ENCODE data around the gene FARS2. TPM values are rescaled to one million over a fixed set of nuclear protein-coding genes. Genes with fewer than 3 reads are reported as not detected.

Gene FARS2
- total and polyA plus RNA-seq, 7 experiments from 2014 or later: 16.2 to 28.1 (median 20.8) TPM

DNA sequence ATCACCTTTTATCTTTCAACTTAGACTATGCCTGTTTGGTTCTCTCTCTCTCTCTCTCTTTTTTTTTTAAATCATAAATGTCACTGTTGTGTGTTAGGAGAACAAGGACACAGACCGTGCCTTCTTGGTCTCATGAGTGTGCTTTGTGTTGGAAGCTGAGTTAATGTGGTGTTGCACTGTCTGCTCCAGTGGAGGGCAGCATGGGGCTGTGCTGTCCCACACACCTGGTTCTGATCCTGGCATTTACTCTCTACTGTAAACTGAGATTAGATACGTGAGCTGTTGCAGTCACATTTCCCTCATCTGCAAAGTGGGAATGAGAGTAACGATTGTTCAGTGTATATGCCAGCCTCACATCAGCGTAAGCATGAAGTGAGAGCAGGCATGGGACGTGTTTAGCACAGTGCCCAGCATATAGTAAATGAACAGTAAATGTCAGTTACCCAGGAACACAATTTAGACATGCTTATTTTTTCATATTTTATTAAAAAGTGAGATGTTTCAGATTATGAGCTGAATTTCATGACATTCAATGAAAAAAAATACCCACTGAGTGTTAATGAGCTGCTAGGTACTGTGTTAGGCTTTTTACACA lies 161.1 kb downstream of the FARS2 start:
- Mint-ChIP-seq H3K4me1 (peaks cover 0 to 47% (median 24%) of the 10 kb centered on the region in 7 donors), H3K4me3 (no peak overlapping the region), H3K27ac (no peak overlapping the region), H3K36me3 (peaks cover 1 to 45% (median 35%) of the 10 kb centered on the region in 5 donors), H3K9me3 (peaks cover 0 to 10% (median 5%) of the 10 kb centered on the region in 11 donors), H3K27me3 (no peaks in the 10 kb centered on the region)
- no peaks in the 10 kb centered on the region for H3K4me1 ChIP-seq (ENCODE audit: control insufficient read depth in 2 of 2, insufficient read depth in 2 of 2, low read length in 2 of 2)
- DNase-seq (peak in 4 of 9 donors; percentile 3 to 30 (median 4)), ATAC-seq (no peak)
- H3K27me3 ChIP-seq (ENCODE audit: control insufficient read depth in 2 of 2, insufficient read depth in 2 of 2, low read length in 2 of 2): no peaks in the 10 kb centered on the region
- intact Hi-C loops (cut with micrococcal nuclease): loop anchor here in 1 of 2 donors (1.0 kb wide), 1 partner anchor 1125 kb away; no protein-coding TSS in a partner anchor
- H3K9me3 ChIP-seq (ENCODE audit: control insufficient read depth in 2 of 3, low read length in 3 of 3): no peaks in the 10 kb centered on the region
- ChIA-PET CTCF (interaction anchor here (0.6 to 1.9 kb wide), 5 partner anchors 284 to 1130 kb away, joined by 3 to 6 read pairs (median 3); no protein-coding TSS in a partner anchor), POLR2A (interaction anchor here (0.7 kb wide), 1 partner anchor 21 kb away, joined by 3 read pairs; no protein-coding TSS in a partner anchor)
- H3K36me3 ChIP-seq (ENCODE audit: control insufficient read depth in 2 of 3, insufficient read depth in 3 of 3, low read length in 3 of 3): no peaks in the 10 kb centered on the region
- H3K4me3 ChIP-seq (ENCODE audit: low read length): no peak overlapping the region
- no peak overlapping the region for H3K27ac ChIP-seq (ENCODE audit: low read depth, low read length)

DNA sequence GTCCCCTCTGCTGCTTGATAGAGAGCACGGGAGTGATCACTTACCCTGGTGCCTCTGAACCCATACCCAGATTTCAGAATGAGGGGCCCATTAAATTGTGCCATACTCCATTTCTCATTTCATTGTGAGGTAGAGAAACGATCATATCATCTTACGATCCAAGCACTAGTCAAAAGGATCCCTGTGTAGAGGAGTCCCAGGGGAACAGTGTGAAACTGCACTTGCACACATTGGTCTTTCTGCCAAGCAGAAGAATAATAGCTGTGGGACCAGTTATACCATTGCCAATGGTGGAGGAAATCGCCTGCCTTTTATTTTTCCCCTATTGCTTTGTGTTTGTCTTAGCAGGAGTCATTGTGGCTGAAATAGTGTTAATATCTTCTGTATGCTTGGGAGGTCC lies 161.9 kb downstream of the FARS2 start:
- DNase-seq (no peak), ATAC-seq (no peak)
- Histone ChIP-seq H3K36me3 (ENCODE audit: control insufficient read depth in 2 of 3, insufficient read depth in 3 of 3, low read length in 3 of 3) (no peaks in the 10 kb centered on the region), H3K4me1 (ENCODE audit: control insufficient read depth in 2 of 2, insufficient read depth in 2 of 2, low read length in 2 of 2) (no peaks in the 10 kb centered on the region), H3K27me3 (ENCODE audit: control insufficient read depth in 2 of 2, insufficient read depth in 2 of 2, low read length in 2 of 2) (no peaks in the 10 kb centered on the region), H3K27ac (ENCODE audit: low read depth, low read length) (no peak overlapping the region), H3K9me3 (ENCODE audit: control insufficient read depth in 2 of 3, low read length in 3 of 3) (no peaks in the 10 kb centered on the region), H3K4me3 (ENCODE audit: low read length) (no peak overlapping the region)
- Mint-ChIP-seq H3K27ac (no peak overlapping the region), H3K4me1 (peaks cover 0 to 47% (median 24%) of the 10 kb centered on the region in 7 donors), H3K36me3 (peaks cover 0 to 41% (median 27%) of the 10 kb centered on the region in 5 donors), H3K4me3 (no peak overlapping the region), H3K27me3 (no peaks in the 10 kb centered on the region), H3K9me3 (peaks cover 0 to 2% (median 0%) of the 10 kb centered on the region in 11 donors)
- ChIA-PET POLR2A (no interaction called here), CTCF (interaction anchor here (0.6 to 1.9 kb wide), 3 partner anchors 283 to 1124 kb away, joined by 3 to 6 read pairs (median 4); no protein-coding TSS in a partner anchor)
- intact Hi-C loops (cut with micrococcal nuclease): no loop called here

- ChIA-PET CTCF (no interaction called here), POLR2A (no interaction called here)
- Histone ChIP-seq H3K4me3 (ENCODE audit: low read length) (no peak overlapping the region), H3K27me3 (ENCODE audit: control insufficient read depth in 2 of 2, insufficient read depth in 2 of 2, low read length in 2 of 2) (no peaks in the 10 kb centered on the region), H3K27ac (ENCODE audit: low read depth, low read length) (no peak overlapping the region), H3K9me3 (ENCODE audit: control insufficient read depth in 2 of 3, low read length in 3 of 3) (no peaks in the 10 kb centered on the region), H3K4me1 (ENCODE audit: control insufficient read depth in 2 of 2, insufficient read depth in 2 of 2, low read length in 2 of 2) (no peaks in the 10 kb centered on the region), H3K36me3 (ENCODE audit: control insufficient read depth in 2 of 3, insufficient read depth in 3 of 3, low read length in 3 of 3) (no peaks in the 10 kb centered on the region)
- ATAC-seq: no peak
- intact Hi-C loops (cut with micrococcal nuclease): no loop called here
- Mint-ChIP-seq H3K36me3 (peaks cover 0 to 35% (median 12%) of the 10 kb centered on the region in 5 donors), H3K27me3 (no peaks in the 10 kb centered on the region), H3K4me1 (peaks cover 0 to 47% (median 22%) of the 10 kb centered on the region in 7 donors), H3K9me3 (no peaks in the 10 kb centered on the region), H3K4me3 (no peak overlapping the region), H3K27ac (peak overlapping the region in 1 of 9 donors; percentile 20)
- no peak for DNase-seq
Observed at GRCh38 chr6:5424726-5425125, 163.4 kb downstream of the FARS2 start.

DNA sequence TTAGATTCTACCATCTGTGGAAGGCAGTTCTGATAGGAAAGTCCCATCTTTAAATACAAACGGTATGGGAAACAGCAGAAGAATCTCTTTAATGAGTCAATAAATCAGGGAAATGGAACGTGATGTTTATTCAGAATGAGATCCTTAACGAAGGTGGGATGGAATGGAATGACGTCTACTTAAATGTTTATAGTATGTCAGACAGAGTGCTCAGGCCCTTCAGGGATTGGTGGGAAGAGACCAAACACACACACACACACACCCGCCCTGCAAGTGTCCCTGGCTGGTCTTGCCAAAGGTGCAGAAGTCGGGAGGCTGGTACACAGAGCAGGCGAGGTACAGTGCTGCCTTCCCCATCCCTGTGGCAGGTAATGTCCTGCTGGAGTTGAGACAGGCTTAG lies 164.0 kb downstream of the FARS2 start:
- H3K9me3 Mint-ChIP-seq: no peaks in the 10 kb centered on the region
- Histone ChIP-seq H3K9me3 (ENCODE audit: control insufficient read depth in 2 of 3, low read length in 3 of 3) (no peaks in the 10 kb centered on the region), H3K4me3 (ENCODE audit: low read length) (no peak overlapping the region), H3K27ac (ENCODE audit: low read depth, low read length) (no peak overlapping the region), H3K27me3 (ENCODE audit: control insufficient read depth in 2 of 2, insufficient read depth in 2 of 2, low read length in 2 of 2) (no peaks in the 10 kb centered on the region), H3K36me3 (ENCODE audit: control insufficient read depth in 2 of 3, insufficient read depth in 3 of 3, low read length in 3 of 3) (no peaks in the 10 kb centered on the region), H3K4me1 (ENCODE audit: control insufficient read depth in 2 of 2, insufficient read depth in 2 of 2, low read length in 2 of 2) (no peaks in the 10 kb centered on the region)
- ChIA-PET POLR2A (interaction anchor here (0.6 kb wide), 1 partner anchor 296 kb away, joined by 5 read pairs; no protein-coding TSS in a partner anchor), CTCF (no interaction called here)
- peaks cover 0 to 31% (median 7%) of the 10 kb centered on the region in 5 donors for H3K36me3 Mint-ChIP-seq
- ATAC-seq (no peak), DNase-seq (no peak)
- no peaks in the 10 kb centered on the region for H3K27me3 Mint-ChIP-seq
- intact Hi-C loops (cut with micrococcal nuclease): no loop called here
- no peak overlapping the region for H3K4me3 Mint-ChIP-seq
- peaks cover 0 to 47% (median 22%) of the 10 kb centered on the region in 7 donors for H3K4me1 Mint-ChIP-seq
- no peak overlapping the region for H3K27ac Mint-ChIP-seq

- H3K4me1 ChIP-seq (ENCODE audit: control insufficient read depth in 2 of 2, insufficient read depth in 2 of 2, low read length in 2 of 2): no peaks in the 10 kb centered on the region
- Mint-ChIP-seq H3K4me3 (no peak overlapping the region), H3K9me3 (no peaks in the 10 kb centered on the region), H3K27ac (no peak overlapping the region), H3K36me3 (peaks cover 0 to 35% (median 7%) of the 10 kb centered on the region in 5 donors), H3K27me3 (no peaks in the 10 kb centered on the region), H3K4me1 (peaks cover 0 to 47% (median 22%) of the 10 kb centered on the region in 7 donors)
- ChIA-PET CTCF (interaction anchor here (0.6 kb wide), 1 partner anchor 629 kb away, joined by 3 read pairs; no protein-coding TSS in a partner anchor), POLR2A (interaction anchor here (0.5 to 0.6 kb wide), 2 partner anchors 102 to 295 kb away, joined by 3 to 5 read pairs; no protein-coding TSS in a partner anchor)
- H3K4me3 ChIP-seq (ENCODE audit: low read length): no peak overlapping the region
- intact Hi-C loops (cut with micrococcal nuclease): no loop called here
- H3K27ac ChIP-seq (ENCODE audit: low read depth, low read length): no peak overlapping the region
- H3K36me3 ChIP-seq (ENCODE audit: control insufficient read depth in 2 of 3, insufficient read depth in 3 of 3, low read length in 3 of 3): peaks cover 0 to 1% (median 0%) of the 10 kb centered on the region in 3 experiments
- no peaks in the 10 kb centered on the region for H3K9me3 ChIP-seq (ENCODE audit: control insufficient read depth in 2 of 3, low read length in 3 of 3)
- DNase-seq (no peak), ATAC-seq (no peak)
- H3K27me3 ChIP-seq (ENCODE audit: control insufficient read depth in 2 of 2, insufficient read depth in 2 of 2, low read length in 2 of 2): no peaks in the 10 kb centered on the region
Observed at GRCh38 chr6:5425797-5426196, 164.5 kb downstream of the FARS2 start.

DNA sequence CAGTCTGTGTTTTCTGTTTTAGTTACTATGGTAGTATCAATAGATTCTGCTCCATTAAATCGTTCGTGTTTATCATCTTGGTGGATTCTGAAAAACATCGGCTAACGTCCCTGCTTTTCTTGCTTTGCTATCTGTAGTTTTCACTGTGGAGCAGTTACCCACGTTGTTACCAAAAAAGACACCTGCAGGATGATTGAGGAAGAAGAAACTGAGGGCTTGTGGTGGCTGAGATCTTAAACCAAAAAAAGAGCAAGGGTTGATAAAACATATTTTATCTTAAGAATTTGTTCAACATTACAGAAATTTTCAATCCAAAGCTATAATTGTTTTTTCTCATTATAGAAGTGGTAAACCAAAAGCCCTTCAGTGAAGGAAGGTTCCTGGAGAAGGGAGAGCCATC lies 166.3 kb downstream of the FARS2 start:
- CTCF ChIA-PET: no interaction called here
- Mint-ChIP-seq H3K36me3 (peaks cover 0 to 30% (median 9%) of the 10 kb centered on the region in 5 donors), H3K27ac (peak overlapping the region in 1 of 9 donors; percentile 1)

More for the DNA sequence above, 166.3 kb downstream of the FARS2 start:
- H3K36me3 ChIP-seq (ENCODE audit: control insufficient read depth in 2 of 3, insufficient read depth in 3 of 3, low read length in 3 of 3): peaks cover 0 to 8% (median 0%) of the 10 kb centered on the region in 3 experiments
- no peaks in the 10 kb centered on the region for H3K27me3 ChIP-seq (ENCODE audit: control insufficient read depth in 2 of 2, insufficient read depth in 2 of 2, low read length in 2 of 2)
- Mint-ChIP-seq H3K4me1 (peaks cover 0 to 38% (median 22%) of the 10 kb centered on the region in 7 donors), H3K4me3 (no peak overlapping the region), H3K9me3 (no peaks in the 10 kb centered on the region), H3K27me3 (no peaks in the 10 kb centered on the region)
- no peak overlapping the region for H3K27ac ChIP-seq (ENCODE audit: low read depth, low read length)
- DNase-seq: no peak
- no peak for ATAC-seq
- no peak overlapping the region for H3K4me3 ChIP-seq (ENCODE audit: low read length)
- POLR2A ChIA-PET: no interaction called here
- intact Hi-C loops (cut with micrococcal nuclease): no loop called here
- no peaks in the 10 kb centered on the region for H3K4me1 ChIP-seq (ENCODE audit: control insufficient read depth in 2 of 2, insufficient read depth in 2 of 2, low read length in 2 of 2)
- H3K9me3 ChIP-seq (ENCODE audit: control insufficient read depth in 2 of 3, low read length in 3 of 3): no peaks in the 10 kb centered on the region

Data from naive thymus-derived CD4-positive, alpha-beta T cell (primary cell).